H1 (cell line): Measurements from ENCODE around the gene RCSD1.

ENCODE experiments used
- EP300 ChIP-seq, 2 experiments: IDR thresholded peaks; 1 replicate in 1 of 2; 2 replicates in 1 of 2; pipeline ENCODE4 v1.6.1; 2011 to 2012; ENCODE audit warnings: low read depth in 2 of 2, low read length in 2 of 2, mild to moderate bottlenecking in 2 of 2, borderline replicate concordance in 1 of 2, inconsistent platforms in 1 of 2, moderate library complexity in 1 of 2
- JUND ChIP-seq: IDR thresholded peaks from 2 replicates; pipeline ENCODE4 v1.6.1; 2011; ENCODE audit warnings: mild to moderate bottlenecking, improper control_type of control experiment, low read length
- POLR2AphosphoS5 ChIP-seq: IDR thresholded peaks from 2 replicates; pipeline ENCODE4 v1.6.1; 2011; ENCODE audit warnings: low read depth, low read length
- RFX5 ChIP-seq: IDR thresholded peaks from 2 replicates; pipeline ENCODE4 v1.6.1; 2011; ENCODE audit warnings: low read depth, low read length, improper control_type of control experiment, borderline replicate concordance
- TEAD4 ChIP-seq: IDR thresholded peaks from 2 replicates; pipeline ENCODE4 v1.6.1; 2012; ENCODE audit warnings: low read depth, low read length, inconsistent platforms, mixed read lengths
- TF ChIP-seq, protein P1 (sequence below), 3 experiments: IDR thresholded peaks; 1 replicate in 2 of 3; 2 replicates in 1 of 3; pipeline versions ENCODE4 v1.5.1 to v1.6.1; 2011; ENCODE audit warnings: low read length in 3 of 3, mild to moderate bottlenecking in 3 of 3, inconsistent platforms in 2 of 3, low read depth in 1 of 3, moderate library complexity in 1 of 3; ENCODE audit not compliant: insufficient read depth in 1 of 3; ENCODE audit errors: control extremely low read depth in 1 of 3

DNA sequence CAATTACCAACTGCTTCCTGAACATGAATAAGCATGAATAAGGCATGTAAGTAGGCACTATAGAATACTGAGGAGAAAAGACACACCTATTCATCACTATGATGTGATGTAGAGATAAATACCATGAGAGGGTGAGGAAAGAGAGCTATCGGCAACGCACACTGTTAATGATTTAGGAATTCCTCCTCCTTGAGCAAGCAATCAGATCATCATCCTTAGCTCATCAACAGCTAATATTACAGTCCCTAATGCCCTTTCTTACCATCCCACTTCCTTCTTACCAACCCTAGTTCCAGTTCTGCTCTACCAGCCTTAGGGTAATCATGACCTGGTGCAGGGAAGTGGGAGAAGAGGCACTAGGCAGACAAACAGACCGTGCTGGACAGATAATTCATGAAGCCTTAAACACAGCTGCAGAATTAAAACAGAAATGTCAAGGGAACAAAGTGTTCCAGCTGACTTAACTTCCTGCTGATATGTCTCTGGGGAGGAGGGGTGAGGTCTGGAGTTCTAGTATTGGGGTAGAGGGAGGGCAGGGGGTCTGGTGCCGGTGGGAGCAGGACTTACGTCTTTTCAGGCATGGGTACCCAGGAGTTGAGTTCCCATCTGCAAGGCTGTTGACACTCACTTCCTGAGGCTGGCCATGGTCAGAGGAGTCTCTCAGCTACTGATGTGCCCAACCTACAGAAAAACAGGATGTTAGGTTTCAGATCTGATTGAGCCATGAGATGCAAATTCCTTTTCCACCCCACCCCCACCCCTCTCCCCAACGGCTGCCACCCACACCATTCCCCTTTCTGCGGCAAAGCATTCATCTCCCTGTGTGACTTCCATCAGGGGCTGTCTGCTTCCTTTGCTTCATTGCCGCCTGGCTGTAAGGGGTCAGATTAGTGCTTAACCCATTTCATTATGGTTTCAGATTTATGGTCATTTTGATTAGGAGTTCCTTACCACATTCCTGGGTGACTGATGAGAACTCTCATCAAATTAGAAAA lies 12.6 kb upstream of the RCSD1 start:
- TF ChIP-seq, protein P1, sequence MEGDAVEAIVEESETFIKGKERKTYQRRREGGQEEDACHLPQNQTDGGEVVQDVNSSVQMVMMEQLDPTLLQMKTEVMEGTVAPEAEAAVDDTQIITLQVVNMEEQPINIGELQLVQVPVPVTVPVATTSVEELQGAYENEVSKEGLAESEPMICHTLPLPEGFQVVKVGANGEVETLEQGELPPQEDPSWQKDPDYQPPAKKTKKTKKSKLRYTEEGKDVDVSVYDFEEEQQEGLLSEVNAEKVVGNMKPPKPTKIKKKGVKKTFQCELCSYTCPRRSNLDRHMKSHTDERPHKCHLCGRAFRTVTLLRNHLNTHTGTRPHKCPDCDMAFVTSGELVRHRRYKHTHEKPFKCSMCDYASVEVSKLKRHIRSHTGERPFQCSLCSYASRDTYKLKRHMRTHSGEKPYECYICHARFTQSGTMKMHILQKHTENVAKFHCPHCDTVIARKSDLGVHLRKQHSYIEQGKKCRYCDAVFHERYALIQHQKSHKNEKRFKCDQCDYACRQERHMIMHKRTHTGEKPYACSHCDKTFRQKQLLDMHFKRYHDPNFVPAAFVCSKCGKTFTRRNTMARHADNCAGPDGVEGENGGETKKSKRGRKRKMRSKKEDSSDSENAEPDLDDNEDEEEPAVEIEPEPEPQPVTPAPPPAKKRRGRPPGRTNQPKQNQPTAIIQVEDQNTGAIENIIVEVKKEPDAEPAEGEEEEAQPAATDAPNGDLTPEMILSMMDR (IDR thresholded peaks at IDR 0.05; ENCODE audit: control extremely low read depth in 1 of 3, insufficient read depth in 1 of 3, low read depth in 1 of 3, low read length in 3 of 3) = no peak
- TF ChIP-seq JUND (no peak), TEAD4 (no peak), RFX5 (no peak), POLR2AphosphoS5 (no peak), EP300 (IDR thresholded peaks at IDR 0.05; ENCODE audit: borderline replicate concordance in 1 of 2, low read depth in 2 of 2, low read length in 2 of 2) (no peak)
